GM12801 (cell line): ENCODE measurements around the gene PRSS21.

Experiments
- TF ChIP-seq, protein P1 (sequence below): IDR thresholded peaks from one replicate; pipeline ENCODE4 v1.5.1; 2011; ENCODE audit warnings: control low read depth; ENCODE audit not compliant: insufficient read length; ENCODE audit errors: extremely low read depth

The PRSS21 gene

DNA sequence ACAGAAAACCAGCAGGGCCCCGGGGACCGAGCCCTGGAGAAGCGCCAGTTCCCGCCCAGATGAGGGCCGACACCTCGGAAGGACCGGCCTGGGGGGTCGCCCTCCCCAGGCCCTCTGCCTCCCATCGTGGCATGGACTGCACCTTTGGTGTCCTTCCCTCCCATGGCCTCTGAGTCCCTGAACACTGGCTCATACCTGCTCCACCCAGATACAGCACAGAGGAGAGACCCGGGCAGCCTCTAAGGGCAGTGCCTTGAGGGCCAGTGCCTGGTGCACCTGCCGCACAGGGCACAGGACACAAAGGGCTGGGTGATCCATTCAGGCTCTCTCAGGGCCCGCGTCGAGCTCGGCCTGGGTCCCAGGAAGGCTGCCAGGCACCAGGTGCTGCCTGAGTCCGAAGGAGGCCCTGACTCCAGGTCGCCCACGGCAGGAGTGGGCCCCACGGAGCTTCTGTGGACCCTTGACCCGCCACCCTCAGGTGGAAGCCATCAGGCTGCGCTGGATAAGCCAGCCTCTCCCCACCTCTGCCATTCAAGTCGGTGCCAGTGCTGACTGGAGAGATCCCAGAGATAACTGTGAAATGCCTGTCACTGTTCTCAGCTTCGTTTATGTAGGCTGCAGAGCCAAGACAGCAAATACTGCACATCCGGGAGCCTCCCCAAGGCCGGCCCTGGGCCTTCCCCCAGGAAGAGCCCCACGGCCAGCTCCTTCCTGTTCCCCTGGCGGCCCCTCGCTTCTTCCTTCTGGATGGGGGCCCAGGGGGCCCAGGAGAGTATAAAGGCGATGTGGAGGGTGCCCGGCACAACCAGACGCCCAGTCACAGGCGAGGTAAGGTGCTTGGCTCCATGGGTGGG, 12.7 kb downstream of the PRSS21 start, which contains the start of gene ZG16B:
Gene ZG16B (plus strand): TSS at position 803 of the 854 bp plus-strand sequence. CDS start 139 bp downstream, outside the sequence.
- TF ChIP-seq, protein P1, sequence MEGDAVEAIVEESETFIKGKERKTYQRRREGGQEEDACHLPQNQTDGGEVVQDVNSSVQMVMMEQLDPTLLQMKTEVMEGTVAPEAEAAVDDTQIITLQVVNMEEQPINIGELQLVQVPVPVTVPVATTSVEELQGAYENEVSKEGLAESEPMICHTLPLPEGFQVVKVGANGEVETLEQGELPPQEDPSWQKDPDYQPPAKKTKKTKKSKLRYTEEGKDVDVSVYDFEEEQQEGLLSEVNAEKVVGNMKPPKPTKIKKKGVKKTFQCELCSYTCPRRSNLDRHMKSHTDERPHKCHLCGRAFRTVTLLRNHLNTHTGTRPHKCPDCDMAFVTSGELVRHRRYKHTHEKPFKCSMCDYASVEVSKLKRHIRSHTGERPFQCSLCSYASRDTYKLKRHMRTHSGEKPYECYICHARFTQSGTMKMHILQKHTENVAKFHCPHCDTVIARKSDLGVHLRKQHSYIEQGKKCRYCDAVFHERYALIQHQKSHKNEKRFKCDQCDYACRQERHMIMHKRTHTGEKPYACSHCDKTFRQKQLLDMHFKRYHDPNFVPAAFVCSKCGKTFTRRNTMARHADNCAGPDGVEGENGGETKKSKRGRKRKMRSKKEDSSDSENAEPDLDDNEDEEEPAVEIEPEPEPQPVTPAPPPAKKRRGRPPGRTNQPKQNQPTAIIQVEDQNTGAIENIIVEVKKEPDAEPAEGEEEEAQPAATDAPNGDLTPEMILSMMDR: no peak

DNA sequence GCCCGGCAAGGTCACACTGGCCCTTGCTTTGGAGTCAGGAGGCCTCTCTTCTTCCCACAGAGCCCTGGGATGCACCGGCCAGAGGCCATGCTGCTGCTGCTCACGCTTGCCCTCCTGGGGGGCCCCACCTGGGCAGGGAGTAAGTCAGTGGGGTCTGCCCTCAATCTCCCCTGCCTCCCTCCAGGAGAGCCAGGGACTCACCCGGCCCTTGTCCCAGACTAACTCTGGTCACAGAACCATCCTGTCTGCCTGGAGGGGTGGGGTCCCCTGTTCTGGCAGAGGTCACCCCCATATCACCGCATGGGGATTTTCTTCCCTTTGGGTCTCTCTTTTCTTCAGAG, 13.3 kb downstream of the PRSS21 start:
- TF ChIP-seq, protein P1: no peak

DNA sequence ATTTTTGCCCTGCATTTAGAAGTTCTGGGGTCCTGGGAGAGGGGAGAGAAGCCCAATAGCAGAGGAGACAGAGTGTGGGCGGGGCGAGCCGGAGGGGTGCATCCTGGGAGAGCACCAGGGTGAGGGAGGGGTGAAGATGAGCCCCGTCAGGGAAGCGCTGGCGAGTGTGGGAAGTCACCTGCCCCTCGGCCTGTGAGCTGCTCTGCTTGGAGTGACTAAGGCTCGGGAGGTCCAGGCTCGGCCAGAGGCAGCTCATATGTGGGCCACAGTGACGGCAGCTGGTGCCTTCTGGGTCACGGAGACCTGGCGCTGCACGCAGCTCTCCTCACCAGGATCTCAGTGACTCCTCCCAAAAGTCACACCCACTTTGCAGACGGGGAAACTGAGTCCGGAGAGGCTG, 14.2 kb downstream of the PRSS21 start:
- TF ChIP-seq, protein P1: no peak

DNA sequence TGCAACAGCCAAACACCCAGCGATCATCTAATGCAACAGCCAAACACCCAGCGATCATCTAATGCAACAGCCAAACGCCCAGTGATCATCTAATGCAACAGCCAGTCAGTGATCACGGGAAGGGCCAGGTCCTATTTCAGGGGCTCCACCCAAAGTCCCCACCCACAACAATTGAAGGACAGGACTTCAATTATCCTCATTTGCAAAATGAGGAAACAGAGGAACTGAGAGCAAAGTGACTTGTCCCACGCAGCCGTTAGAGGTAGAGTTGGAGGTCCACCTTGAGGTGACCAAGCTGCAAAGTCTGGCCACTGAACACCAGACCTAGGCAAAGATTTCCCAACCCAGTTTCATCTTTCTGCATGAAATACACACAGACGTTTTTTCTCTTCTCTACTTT, 16.7 kb downstream of the PRSS21 start:
- TF ChIP-seq, protein P1: no peak

DNA sequence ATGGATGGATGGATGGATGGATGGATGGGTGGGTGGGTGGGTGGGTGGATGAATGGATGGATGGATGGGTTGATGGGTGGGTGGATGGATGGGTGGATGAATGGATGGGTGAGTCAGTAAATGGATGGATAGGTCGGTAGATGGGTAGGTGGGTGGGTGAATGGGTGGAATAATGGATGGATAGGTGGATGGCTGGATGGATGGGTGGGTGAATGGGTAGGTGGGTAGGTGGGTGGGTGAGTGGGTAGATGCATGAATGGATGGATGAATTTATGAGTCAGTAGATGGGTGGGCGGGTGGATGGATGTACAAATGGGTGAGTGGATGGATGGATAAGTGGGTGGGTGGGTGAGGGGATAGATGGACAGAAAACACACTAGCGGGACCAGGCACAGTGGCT, 17.9 kb downstream of the PRSS21 start:
- TF ChIP-seq, protein P1: no peak

DNA sequence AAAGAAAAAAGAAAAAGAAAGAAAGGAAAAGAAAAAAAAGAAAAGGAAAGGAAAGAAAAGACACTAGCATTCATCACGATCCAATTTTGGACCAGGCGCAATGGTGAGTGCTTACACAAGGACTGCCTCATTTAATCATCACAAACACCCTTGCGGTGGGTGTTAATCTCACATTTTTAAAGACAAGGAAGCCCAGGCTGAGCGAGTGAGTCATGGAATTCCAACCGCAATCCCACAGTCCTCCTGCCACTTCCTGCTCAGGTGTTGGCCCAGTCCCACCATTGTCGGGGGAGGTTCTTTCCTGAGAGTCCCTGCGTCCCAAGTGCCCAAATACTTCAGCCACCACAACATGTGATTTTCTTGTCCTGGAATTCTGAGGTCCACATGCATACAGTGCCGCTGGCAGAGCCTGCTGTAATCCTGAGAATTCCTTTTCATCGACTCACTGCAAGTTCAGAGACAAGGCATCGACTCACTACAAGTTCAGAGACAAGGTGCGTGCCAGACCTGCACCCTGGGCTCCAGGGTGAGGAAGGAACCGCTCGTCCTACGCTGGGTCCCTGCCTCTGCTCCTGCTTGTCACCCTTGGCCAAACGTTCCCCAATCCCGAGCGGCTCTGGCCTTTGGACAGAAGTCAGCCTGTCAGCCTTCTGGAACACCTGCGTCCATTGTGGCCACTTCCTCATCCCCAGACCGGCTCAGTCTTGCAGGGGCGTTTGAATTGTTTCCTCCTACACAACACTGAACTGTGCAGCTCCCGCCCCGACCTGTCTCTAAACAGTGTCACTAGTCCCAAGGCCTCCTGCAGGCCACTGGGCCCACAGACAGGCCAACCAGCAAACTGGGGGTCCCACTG, 18.8 kb downstream of the PRSS21 start:
- TF ChIP-seq, protein P1: no peak
